OCI-LY3 (cell line): ENCODE measurements around the gene ASCL4.

Source experiments
- CTCF ChIP-seq: fragments of 200-600, 300-600 bp; sonication (generic); IDR thresholded peaks from 2 replicates; pipeline ENCODE4 v1.5.1; 2014; ENCODE audit warnings: antibody characterized with exemption, low read length, low read depth
- EZH2phosphoT487 ChIP-seq: fragments of 200-600 bp; shearing (Covaris generic); IDR thresholded peaks from 2 replicates; pipeline ENCODE4 v1.6.1; 2018; ENCODE audit warnings: antibody characterized with exemption, mixed run types, low read depth

- TF ChIP-seq EZH2phosphoT487 (no peak), CTCF (no peak)
Observed at GRCh38 chr12:107780298-107780697, 5.8 kb downstream of the ASCL4 start.
